Subcutaneous adipose tissue (tissue), 4 donors: ENCODE data around the gene TAGLN. TPM values are rescaled to one million over a fixed set of nuclear protein-coding genes. Genes with fewer than 3 reads are reported as not detected.

Source experiments
- total RNA-seq, 4 donors: library from RNA; depleted of rRNA; stranded (reverse); fragments of >200 nt; gene quantifications; one replicate each; pipeline ENCODE4 v1.1.0, GENCODE V29; 2016
- TF ChIP-seq, protein P1 (sequence below): fragments of 450-650 bp; IDR thresholded peaks from one replicate; pipeline ENCODE4 v1.5.1; 2016; ENCODE audit warnings: low read depth, mild to moderate bottlenecking, control low read depth, antibody characterized with exemption, moderate library complexity

The TAGLN gene
- total RNA-seq, 4 donors from 2014 or later = 240 to 872 (median 614) TPM

DNA sequence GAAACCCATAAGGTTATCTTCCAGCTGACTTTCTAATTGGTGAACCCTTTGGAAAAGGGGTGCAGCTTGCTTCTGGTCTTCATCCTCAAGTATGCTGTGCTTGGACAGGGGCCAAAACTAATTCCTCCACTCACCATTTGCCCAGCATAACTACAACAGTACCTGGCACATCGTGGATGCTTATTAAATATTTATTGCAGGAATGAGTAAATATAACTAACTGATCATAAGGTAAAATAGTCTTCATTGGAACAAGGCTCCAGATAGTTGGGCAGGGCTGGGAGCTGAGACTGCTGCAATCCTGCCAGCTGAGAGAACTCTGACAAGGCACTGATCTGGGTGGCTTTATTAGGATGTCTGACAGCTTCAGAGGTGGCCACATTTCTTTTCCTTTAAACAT is 23.0 kb upstream of the TAGLN start:
- TF ChIP-seq, protein P1, sequence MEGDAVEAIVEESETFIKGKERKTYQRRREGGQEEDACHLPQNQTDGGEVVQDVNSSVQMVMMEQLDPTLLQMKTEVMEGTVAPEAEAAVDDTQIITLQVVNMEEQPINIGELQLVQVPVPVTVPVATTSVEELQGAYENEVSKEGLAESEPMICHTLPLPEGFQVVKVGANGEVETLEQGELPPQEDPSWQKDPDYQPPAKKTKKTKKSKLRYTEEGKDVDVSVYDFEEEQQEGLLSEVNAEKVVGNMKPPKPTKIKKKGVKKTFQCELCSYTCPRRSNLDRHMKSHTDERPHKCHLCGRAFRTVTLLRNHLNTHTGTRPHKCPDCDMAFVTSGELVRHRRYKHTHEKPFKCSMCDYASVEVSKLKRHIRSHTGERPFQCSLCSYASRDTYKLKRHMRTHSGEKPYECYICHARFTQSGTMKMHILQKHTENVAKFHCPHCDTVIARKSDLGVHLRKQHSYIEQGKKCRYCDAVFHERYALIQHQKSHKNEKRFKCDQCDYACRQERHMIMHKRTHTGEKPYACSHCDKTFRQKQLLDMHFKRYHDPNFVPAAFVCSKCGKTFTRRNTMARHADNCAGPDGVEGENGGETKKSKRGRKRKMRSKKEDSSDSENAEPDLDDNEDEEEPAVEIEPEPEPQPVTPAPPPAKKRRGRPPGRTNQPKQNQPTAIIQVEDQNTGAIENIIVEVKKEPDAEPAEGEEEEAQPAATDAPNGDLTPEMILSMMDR = no peak

DNA sequence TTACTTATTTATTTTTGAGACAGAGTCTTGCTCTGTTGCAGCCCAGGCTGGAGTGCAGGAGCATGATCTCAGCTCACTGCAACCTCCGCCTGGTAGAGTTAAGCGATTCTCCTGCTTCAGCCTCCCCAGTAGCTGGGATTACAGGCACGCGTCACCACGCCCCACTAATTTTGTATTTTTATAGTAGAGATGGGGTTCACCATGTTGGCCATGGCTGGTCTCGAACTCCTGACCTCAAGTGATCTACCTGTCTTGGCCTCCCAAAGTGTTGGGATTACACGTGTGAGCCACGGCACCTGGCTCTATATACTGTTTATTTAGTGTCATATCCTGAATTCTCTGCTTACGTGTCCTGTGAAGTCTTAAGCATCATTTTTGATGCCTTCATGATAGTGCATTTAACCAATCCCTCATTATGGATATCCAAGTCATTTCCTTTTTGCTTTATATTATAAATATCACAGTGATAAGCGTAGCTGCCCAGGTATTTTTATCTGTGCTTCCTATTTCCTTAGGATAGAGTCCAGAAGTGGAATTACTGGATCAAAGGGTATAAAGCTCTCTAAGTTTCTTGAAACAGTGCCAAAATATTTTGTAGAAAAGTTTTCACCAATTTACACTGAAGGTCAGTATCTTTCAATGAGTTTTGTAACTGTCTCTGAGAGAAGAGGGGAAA is 21.5 kb upstream of the TAGLN start:
- TF ChIP-seq, protein P1 = no peak

DNA sequence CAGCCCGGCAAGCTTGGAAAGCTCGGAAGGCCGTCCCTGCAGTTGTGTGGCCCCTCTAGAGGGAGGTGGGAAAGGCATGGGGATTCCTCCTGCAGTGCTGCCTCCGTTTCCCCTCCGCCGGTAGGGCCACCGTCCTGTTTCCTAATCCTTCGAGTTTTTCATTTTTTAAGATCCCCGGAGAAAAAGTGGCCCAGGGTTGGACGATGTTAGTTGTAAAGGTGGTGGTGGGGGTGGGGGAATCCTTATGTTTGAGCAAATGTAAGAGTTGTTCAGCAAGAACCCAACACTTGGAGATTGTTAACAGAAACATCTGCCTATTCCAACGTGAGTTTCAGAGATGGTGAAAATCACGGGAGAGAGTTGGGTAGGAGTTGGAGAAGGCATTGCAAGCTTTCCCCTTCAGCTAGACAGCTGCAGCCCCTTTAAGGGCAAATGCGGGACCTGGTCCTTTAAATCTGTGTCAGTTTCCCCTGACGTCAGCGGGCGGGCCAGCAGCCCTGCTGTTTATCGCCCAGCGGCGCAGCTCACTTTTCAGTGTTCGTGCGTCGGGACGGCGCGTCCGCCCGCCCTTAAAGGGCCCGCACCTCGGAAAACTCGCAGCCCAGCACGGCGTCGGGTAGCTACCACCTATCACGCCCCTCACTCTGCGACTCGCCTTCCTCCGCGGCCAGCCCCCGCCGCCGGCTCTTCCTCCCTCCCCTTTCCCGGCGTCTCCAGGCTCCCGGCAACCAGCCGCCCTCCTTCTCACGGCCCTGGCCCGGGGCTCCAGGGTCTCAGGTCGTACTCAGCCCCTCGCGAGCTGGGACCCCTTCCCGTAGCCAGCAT is 20.7 kb upstream of the TAGLN start, which contains the start of gene SIDT2:
Gene SIDT2, plus strand, starts transcription at position 534 of the 825 bp plus-strand sequence. CDS start 521 bp downstream, outside the sequence.
- TF ChIP-seq, protein P1 = no peak

DNA sequence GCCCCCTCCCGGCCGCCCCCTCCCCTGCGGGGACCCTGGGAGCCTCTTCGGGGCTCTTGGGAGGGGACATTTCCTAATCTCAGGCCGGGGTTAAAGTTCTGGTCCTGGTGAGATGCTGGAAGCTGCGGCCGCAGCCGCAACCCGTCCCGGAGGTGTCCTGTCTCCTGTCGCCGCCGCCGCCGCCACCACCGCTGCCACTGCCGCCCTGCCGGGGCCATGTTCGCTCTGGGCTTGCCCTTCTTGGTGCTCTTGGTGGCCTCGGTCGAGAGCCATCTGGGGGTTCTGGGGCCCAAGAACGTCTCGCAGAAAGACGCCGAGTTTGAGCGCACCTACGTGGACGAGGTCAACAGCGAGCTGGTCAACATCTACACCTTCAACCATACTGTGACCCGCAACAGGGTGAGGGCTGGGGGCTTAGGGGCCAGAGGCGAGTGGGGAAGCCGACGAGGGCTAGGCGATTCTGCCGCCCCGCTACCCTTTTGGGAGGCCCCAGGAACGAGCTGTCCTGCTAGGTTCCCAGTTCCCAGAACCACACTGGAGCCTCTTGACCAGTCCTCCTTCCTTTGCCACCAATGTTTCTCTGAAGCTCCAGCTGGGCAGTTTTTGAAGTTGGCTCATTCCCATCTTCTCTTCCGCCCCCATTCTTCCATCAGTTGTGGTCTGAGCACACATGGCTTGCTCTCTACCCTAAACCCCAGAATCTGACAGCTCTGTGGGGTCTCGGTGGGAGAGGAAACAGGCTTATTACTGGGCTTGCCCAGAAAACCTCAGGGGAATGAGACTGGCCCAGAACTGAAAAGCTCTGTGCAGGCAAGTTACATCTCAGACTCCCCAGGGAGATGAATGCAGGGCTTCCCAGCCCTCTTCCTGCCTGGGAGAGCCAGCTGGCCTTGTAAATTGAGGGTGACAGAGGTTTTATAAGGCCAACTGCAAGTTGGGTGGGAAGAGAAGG is 19.8 kb upstream of the TAGLN start:
- TF ChIP-seq, protein P1 = no peak

DNA sequence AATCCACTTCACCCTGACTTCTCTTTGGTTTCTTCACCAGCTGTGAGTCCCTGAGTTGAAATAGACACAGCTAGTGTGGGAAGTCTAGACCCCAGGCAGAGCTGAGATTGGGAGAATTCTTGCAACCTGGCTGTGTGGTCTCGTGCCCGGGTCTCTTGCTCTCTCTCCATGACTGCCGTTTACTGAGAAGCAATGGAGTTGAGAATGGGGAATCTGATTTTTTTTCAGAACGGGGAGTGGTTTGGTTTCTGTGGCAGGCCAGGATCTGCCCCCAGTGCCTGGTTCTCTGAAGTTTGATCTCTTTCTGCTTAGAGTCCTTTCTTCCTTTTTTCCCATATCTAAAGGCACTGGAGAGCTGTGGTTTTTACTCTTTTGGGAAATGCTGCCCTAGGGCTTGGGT is 19.1 kb upstream of the TAGLN start:
- TF ChIP-seq, protein P1 = no peak

DNA sequence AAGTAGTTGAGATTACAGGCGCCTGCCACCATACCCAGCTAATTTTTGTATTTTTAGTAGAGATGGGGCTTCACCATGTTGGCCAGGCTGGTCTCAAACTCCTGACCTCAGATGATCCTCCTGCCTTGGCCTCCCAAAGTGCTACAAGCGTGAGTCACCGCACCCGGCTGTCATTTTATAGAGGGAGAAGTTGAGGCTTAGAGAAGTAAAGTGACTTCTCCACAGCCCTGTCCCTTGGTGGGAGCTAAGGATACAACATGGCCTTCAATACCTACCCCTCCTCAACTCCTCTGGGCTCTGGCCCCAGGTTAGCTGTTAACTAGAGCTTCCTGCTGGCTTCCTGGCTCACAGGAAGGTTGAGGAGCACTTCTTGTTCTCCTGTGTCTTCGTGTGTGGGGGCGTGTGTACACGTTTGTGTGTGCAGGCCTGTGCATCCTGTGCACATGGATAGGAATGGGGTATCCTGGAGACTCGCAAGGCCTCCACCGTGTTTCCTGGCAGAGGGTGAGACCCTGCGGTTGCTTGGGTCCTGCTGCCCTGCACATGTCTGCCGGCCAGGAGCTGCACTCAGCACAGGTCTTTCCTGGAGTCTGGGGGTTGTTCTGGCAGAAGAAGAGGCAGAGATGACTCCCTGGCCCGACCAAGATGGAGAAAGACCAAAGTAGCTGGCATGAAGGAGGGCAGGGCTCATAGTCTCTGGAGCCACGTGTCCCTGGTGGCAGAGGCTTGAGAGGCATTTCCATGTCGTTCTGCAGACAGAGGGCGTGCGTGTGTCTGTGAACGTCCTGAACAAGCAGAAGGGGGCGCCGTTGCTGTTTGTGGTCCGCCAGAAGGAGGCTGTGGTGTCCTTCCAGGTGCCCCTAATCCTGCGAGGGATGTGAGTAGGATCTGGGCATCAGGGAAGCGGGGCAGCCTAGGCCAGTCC is 18.2 kb upstream of the TAGLN start:
- TF ChIP-seq, protein P1 = no peak
